NT2/D1 (cell line): ENCODE data around the gene ZNF334.

ENCODE experiments used
- SUZ12 ChIP-seq: IDR thresholded peaks from 2 replicates; pipeline ENCODE4 v1.6.1; 2011; ENCODE audit not compliant: insufficient read length, insufficient read depth; ENCODE audit errors: extremely low read depth
- ZNF274 ChIP-seq: IDR thresholded peaks from 2 replicates; pipeline ENCODE4 v1.6.1; 2011; ENCODE audit warnings: mild to moderate bottlenecking, low read depth, low read length

DNA sequence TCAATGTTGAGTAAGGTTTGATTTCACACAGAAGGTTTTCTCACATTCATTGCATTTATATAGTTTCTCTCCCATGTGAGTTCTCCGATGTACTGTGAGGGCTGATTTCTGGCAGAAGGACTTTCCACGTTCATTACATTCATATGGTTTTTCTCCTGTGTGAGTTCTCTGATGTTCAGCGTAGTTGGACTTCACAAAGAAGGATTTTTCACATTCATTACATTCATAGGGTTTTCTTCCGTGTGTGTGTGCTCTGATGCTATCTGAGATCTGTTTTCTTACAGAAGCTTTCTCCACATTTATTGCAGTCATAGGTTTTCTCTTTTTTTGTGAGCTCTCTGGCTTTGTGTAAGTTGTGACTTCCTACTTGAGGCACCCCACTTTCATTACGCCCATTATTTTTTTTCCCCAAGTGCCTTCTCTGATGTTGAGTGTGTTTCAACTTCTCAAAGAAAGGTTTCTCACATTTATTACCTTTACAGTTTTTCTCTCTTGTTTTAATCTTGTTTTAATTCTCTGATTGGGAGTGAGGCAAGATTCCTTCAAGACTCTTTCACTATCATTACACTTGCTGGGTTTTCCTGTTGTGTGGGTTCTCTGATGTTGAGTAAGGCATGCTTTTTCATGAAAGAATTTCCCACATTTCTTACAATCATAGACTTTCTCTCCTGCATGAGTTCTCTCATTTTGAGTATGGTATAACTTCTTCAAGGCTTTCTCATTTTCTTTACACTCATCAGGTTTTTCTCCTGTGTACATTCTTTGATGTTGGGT is 56.9 kb downstream of the ZNF334 start:
- TF ChIP-seq SUZ12 (no peak), ZNF274 (peak; percentile 82)
